Common myeloid progenitor, CD34-positive (primary cell): ENCODE data around the gene ZDHHC14.

Source experiments
- CTCF ChIA-PET: fragments of 350-600 bp; sonication (Branson Sonifier 250); formaldehyde crosslinking; loops from one replicate; lab custom pipeline; 2021; ENCODE audit warnings: antibody characterized with exemption; lab: Charles Lee
- POLR2A ChIA-PET: fragments of 350-600 bp; sonication (Branson Sonifier 250); formaldehyde crosslinking; loops from one replicate; lab custom pipeline; 2021; ENCODE audit warnings: antibody characterized with exemption; lab: Charles Lee
- DNase-seq, 3 donors: peaks; one replicate each; pipeline versions ENCODE4 v3.0.0 to v3.0.0-alpha.2; 2013
- H3K27ac ChIP-seq, 2 experiments: 1 replicate in 1 of 2; 2 replicates in 1 of 2; pipeline ENCODE4 v1.7.0; 2013; ENCODE audit warnings: inconsistent platforms in 2 of 2, low read length in 2 of 2, mild to moderate bottlenecking in 2 of 2, low read depth in 1 of 2, moderate library complexity in 1 of 2; ENCODE audit not compliant: severe bottlenecking in 2 of 2, insufficient read depth in 1 of 2, poor library complexity in 1 of 2
- H3K27me3 ChIP-seq, 5 experiments: replicated peaks in 2 of 5; 1 replicate in 3 of 5; 2 replicates in 2 of 5; pipeline versions ENCODE4 v1.6.1 to v1.7.0; 2013; ENCODE audit warnings: low read length in 4 of 5, mild to moderate bottlenecking in 2 of 5, moderate library complexity in 2 of 5, inconsistent platforms in 1 of 5; ENCODE audit not compliant: insufficient read depth in 5 of 5, control insufficient read depth in 4 of 5
- H3K36me3 ChIP-seq, 4 experiments: 1 replicate in 2 of 4; 2 replicates in 2 of 4; pipeline versions ENCODE4 v1.6.1 to v1.7.0; 2013; ENCODE audit warnings: low read length in 3 of 4, control low read depth in 1 of 4, mild to moderate bottlenecking in 1 of 4; ENCODE audit not compliant: control insufficient read depth in 4 of 4, insufficient read depth in 4 of 4
- H3K4me1 ChIP-seq, 4 experiments: 1 replicate in 3 of 4; 2 replicates in 1 of 4; pipeline versions ENCODE4 v1.6.1 to v1.7.1; 2013; ENCODE audit warnings: low read length in 3 of 4, mild to moderate bottlenecking in 3 of 4, control low read depth in 1 of 4, inconsistent platforms in 1 of 4, moderate library complexity in 1 of 4; ENCODE audit not compliant: control insufficient read depth in 4 of 4, insufficient read depth in 4 of 4; ENCODE audit errors: control extremely low read depth in 1 of 4
- H3K4me3 ChIP-seq, 7 experiments: 1 replicate in 4 of 7; 2 replicates in 3 of 7; pipeline versions ENCODE4 v1.5.1 to v1.7.0; 2013; ENCODE audit warnings: mild to moderate bottlenecking in 7 of 7, low read length in 6 of 7, moderate library complexity in 6 of 7, inconsistent platforms in 2 of 7, low read depth in 2 of 7, control low read depth in 1 of 7; ENCODE audit not compliant: insufficient read depth in 4 of 7, control insufficient read depth in 1 of 7; ENCODE audit errors: extremely low read depth in 1 of 7
- H3K9me3 ChIP-seq, 5 experiments: 1 replicate in 4 of 5; 2 replicates in 1 of 5; pipeline versions ENCODE4 v1.6.1 to v1.7.1; 2013; ENCODE audit warnings: low read length in 4 of 5, mild to moderate bottlenecking in 2 of 5, inconsistent platforms in 1 of 5, low read depth in 1 of 5, moderate library complexity in 1 of 5; ENCODE audit not compliant: control insufficient read depth in 4 of 5, insufficient read depth in 2 of 5; ENCODE audit errors: control extremely low read depth in 1 of 5
- WGBS: methylation state at CpG from one replicate; pipeline ENCODE4 v1.1.5; 2013; ENCODE audit not compliant: insufficient coverage; 5-methylcytosine and 5-hydroxymethylcytosine counted together

ZDHHC14 gene

GRCh38 chr6:157400676-157401075 is 19.7 kb downstream of the ZDHHC14 start:
- no peak overlapping the region for H3K27ac ChIP-seq
- H3K4me3 ChIP-seq = no peak overlapping the region
- 98% methylated on average over 6 of the region's 7 CpGs for WGBS
- H3K27me3 ChIP-seq = no peaks in the 10 kb centered on the region
- no peaks in the 10 kb centered on the region for H3K9me3 ChIP-seq
- no peaks in the 10 kb centered on the region for H3K4me1 ChIP-seq
- peaks cover 0 to 7% (median 2%) of the 10 kb centered on the region in 4 experiments for H3K36me3 ChIP-seq
- POLR2A ChIA-PET = no interaction called here
- no peak for DNase-seq
- CTCF ChIA-PET = no interaction called here

DNA sequence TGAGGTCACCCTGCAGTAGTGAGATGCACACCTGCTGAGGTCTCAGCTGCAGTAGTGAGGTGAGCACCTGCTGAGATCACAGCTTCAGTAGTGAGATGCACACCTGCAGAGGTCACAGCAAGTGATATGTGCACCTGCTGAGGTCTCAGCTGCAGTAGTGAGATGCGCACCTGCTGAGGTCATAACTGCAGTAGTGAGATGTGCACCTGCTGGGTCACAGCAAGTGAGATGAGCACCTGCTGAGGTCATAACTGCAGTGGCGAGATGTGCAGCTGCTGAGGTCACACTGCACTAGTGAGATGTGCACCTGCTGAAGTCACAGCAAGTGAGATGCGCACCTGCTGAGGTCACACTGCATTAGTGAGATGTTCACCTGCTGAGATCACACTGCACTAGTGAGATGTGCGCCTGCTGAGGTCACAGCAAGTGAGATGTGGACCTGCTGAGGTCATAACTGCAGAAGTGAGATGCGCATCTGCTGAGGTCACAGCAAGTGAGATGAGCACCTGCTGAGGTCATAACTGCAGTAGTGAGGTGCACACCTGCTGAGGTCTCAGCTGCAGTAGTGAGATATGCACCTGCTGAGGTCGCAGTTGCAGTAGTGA is 20.8 kb downstream of the ZDHHC14 start:
- Histone ChIP-seq H3K9me3 (no peaks in the 10 kb centered on the region), H3K27me3 (no peaks in the 10 kb centered on the region), H3K27ac (no peak overlapping the region), H3K36me3 (peaks cover 0 to 7% (median 2%) of the 10 kb centered on the region in 4 experiments), H3K4me3 (no peak overlapping the region), H3K4me1 (no peaks in the 10 kb centered on the region)
- DNase-seq = no peak
- ChIA-PET POLR2A (interaction anchor here (0.9 kb wide), 1 partner anchor 10 kb away, joined by 8 read pairs; no protein-coding TSS in a partner anchor), CTCF (interaction anchor here (2.6 kb wide), 1 partner anchor 9 kb away, joined by 8 read pairs; no protein-coding TSS in a partner anchor)
- WGBS = 100% methylated on average over 6 of the region's 6 CpGs

GRCh38 chr6:157402996-157403685 is 22.2 kb downstream of the ZDHHC14 start:
- H3K9me3 ChIP-seq = no peaks in the 10 kb centered on the region
- H3K27me3 ChIP-seq = no peaks in the 10 kb centered on the region
- H3K36me3 ChIP-seq = peaks cover 0 to 7% (median 2%) of the 10 kb centered on the region in 4 experiments
- no peaks in the 10 kb centered on the region for H3K4me1 ChIP-seq
- no peak overlapping the region for H3K27ac ChIP-seq
- WGBS = 92% methylated on average over 2 of the region's 3 CpGs
- ChIA-PET CTCF (interaction anchor here (2.6 kb wide), 1 partner anchor 11 kb away, joined by 8 read pairs; no protein-coding TSS in a partner anchor), POLR2A (no interaction called here)
- H3K4me3 ChIP-seq = no peak overlapping the region
- no peak for DNase-seq

DNA sequence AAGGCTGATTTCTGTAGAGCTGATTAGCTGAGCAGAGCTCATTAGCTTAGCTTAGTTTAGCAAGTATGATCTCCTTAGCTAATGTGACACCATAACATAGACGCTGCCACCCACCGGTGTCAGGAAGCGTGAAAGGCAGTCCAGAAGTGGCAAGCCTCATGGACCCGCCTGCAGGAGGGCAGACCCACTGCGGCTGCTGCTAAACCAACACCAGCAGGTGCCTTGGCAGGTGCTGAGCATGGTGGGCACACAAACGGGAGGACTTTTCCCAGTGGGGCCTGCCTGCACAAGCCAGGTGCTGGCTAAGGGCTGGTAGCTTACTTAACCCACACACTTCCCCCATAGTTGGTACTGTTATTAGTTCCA is 22.7 kb downstream of the ZDHHC14 start:
- POLR2A ChIA-PET = no interaction called here
- Histone ChIP-seq H3K27ac (no peak overlapping the region), H3K4me1 (no peaks in the 10 kb centered on the region), H3K9me3 (no peaks in the 10 kb centered on the region), H3K27me3 (no peaks in the 10 kb centered on the region), H3K4me3 (no peak overlapping the region), H3K36me3 (peaks cover 0 to 7% (median 2%) of the 10 kb centered on the region in 4 experiments)
- no peak for DNase-seq
- 93% methylated on average over 3 of the region's 6 CpGs for WGBS
- CTCF ChIA-PET = interaction anchor here (2.6 kb wide), 1 partner anchor 11 kb away, joined by 8 read pairs; no protein-coding TSS in a partner anchor

GRCh38 chr6:157405986-157406385 is 25.0 kb downstream of the ZDHHC14 start:
- whole genome bisulfite sequencing = 100% methylated on average over 6 of the region's 6 CpGs
- ChIA-PET POLR2A (no interaction called here), CTCF (no interaction called here)

GRCh38 chr6:157406661-157407060 is 25.7 kb downstream of the ZDHHC14 start:
- WGBS = 100% methylated on average over 6 of the region's 7 CpGs
- POLR2A ChIA-PET = no interaction called here
- Histone ChIP-seq H3K9me3 (no peaks in the 10 kb centered on the region), H3K4me1 (no peaks in the 10 kb centered on the region), H3K27ac (no peak overlapping the region), H3K4me3 (no peak overlapping the region), H3K36me3 (no peaks in the 10 kb centered on the region), H3K27me3 (no peaks in the 10 kb centered on the region)
- CTCF ChIA-PET = no interaction called here
- no peak for DNase-seq

More at GRCh38 chr6:157405986-157406385, 25.0 kb downstream of the ZDHHC14 start:
- no peaks in the 10 kb centered on the region for H3K27me3 ChIP-seq
- no peaks in the 10 kb centered on the region for H3K4me1 ChIP-seq
- H3K36me3 ChIP-seq = no peaks in the 10 kb centered on the region
- H3K9me3 ChIP-seq = no peaks in the 10 kb centered on the region
- H3K4me3 ChIP-seq = no peak overlapping the region
- H3K27ac ChIP-seq = no peak overlapping the region
- no peak for DNase-seq

GRCh38 chr6:157407646-157408045 is 26.7 kb downstream of the ZDHHC14 start:
- H3K36me3 ChIP-seq = no peaks in the 10 kb centered on the region
- no peaks in the 10 kb centered on the region for H3K9me3 ChIP-seq
- ChIA-PET CTCF (interaction anchor here (1.0 kb wide), 1 partner anchor 260 kb away, joined by 6 read pairs; no protein-coding TSS in a partner anchor), POLR2A (no interaction called here)
- H3K4me3 ChIP-seq = no peak overlapping the region
- WGBS = 96% methylated on average over 3 of the region's 3 CpGs
- H3K4me1 ChIP-seq = no peaks in the 10 kb centered on the region
- no peaks in the 10 kb centered on the region for H3K27me3 ChIP-seq
- DNase-seq = no peak
- no peak overlapping the region for H3K27ac ChIP-seq
